Prostate gland (tissue), 2 donors: ENCODE results near the gene CCDC107.

Experiments
- CTCF ChIP-seq, 4 experiments: fragments of 200-600 bp in 2 of 4; fragments of 450-650 bp in 2 of 4; sonication (generic) in 2 of 4; IDR thresholded peaks; 1 replicate in 3 of 4; 2 replicates in 1 of 4; pipeline ENCODE4 v1.5.1; 2016 to 2019; ENCODE audit warnings: antibody characterized with exemption in 4 of 4, mild to moderate bottlenecking in 2 of 4, moderate library complexity in 2 of 4
- POLR2A ChIP-seq: fragments of 450-650 bp; IDR thresholded peaks from one replicate; pipeline ENCODE4 v1.6.1; 2016; ENCODE audit warnings: antibody characterized with exemption, mild to moderate bottlenecking

- TF ChIP-seq CTCF (IDR thresholded peaks at IDR 0.05) = peak in 3 of 4 experiments; percentile 19 to 36 (median 22)
- TF ChIP-seq POLR2A = peak; percentile 60
Observed at GRCh38 chr9:35664531-35665470, 6.7 kb downstream of the CCDC107 start, which contains the start of gene ARHGEF39.
